Measurements from ENCODE around the gene GFI1B. TPM values are rescaled to one million over a fixed set of nuclear protein-coding genes. Genes with fewer than 3 reads are reported as not detected.

The GFI1B gene
- total and polyA plus RNA-seq, 4 donors: 0.05 to 53.6 TPM; not detected in 2

GRCh38 chr9:133027134-133027533 lies 48.6 kb downstream of the GFI1B start:
- no peak for TF ChIP-seq FOXA1 (IDR thresholded peaks at IDR 0.05)
- no peak for TF ChIP-seq HNF4A (conservative IDR thresholded peaks at IDR 0.05)
- TF ChIP-seq, protein P1, sequence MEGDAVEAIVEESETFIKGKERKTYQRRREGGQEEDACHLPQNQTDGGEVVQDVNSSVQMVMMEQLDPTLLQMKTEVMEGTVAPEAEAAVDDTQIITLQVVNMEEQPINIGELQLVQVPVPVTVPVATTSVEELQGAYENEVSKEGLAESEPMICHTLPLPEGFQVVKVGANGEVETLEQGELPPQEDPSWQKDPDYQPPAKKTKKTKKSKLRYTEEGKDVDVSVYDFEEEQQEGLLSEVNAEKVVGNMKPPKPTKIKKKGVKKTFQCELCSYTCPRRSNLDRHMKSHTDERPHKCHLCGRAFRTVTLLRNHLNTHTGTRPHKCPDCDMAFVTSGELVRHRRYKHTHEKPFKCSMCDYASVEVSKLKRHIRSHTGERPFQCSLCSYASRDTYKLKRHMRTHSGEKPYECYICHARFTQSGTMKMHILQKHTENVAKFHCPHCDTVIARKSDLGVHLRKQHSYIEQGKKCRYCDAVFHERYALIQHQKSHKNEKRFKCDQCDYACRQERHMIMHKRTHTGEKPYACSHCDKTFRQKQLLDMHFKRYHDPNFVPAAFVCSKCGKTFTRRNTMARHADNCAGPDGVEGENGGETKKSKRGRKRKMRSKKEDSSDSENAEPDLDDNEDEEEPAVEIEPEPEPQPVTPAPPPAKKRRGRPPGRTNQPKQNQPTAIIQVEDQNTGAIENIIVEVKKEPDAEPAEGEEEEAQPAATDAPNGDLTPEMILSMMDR (IDR thresholded peaks at IDR 0.05; ENCODE audit: low read depth, low read length, missing input control): no peak
- no peak for TF ChIP-seq EGR1 (IDR thresholded peaks at IDR 0.05; ENCODE audit: low read depth in 2 of 2)
- no peak for TF ChIP-seq GABPA (IDR thresholded peaks at IDR 0.05 in 1 of 2, conservative IDR thresholded peaks at IDR 0.05 in 1 of 2)
- no peak for TF ChIP-seq RAD21 (IDR thresholded peaks at IDR 0.05)
- no peak for TF ChIP-seq HNF4G (IDR thresholded peaks at IDR 0.05)
- no peak for TF ChIP-seq MAX (IDR thresholded peaks at IDR 0.05)
- H3K36me3 ChIP-seq (ENCODE audit: control insufficient read depth in 4 of 4, insufficient read depth in 3 of 4, low read depth in 1 of 4, low read length in 3 of 4): no peaks in the 10 kb centered on the region
- no peak overlapping the region for H3K9ac ChIP-seq (ENCODE audit: low read depth in 1 of 2, low read length in 2 of 2)
- H3K4me1 ChIP-seq (ENCODE audit: control insufficient read depth in 4 of 4, insufficient read depth in 4 of 4, low read length in 3 of 4): peaks cover 0 to 22% (median 17%) of the 10 kb centered on the region in 4 donors
- DNase-seq (ENCODE audit: low spot score): no peak
- H3K9me3 ChIP-seq (ENCODE audit: control insufficient read depth in 4 of 4, low read length in 3 of 4): no peaks in the 10 kb centered on the region
- no peak overlapping the region for H3K4me3 ChIP-seq (ENCODE audit: low read depth in 1 of 3, low read length in 3 of 3)
- H3K27ac ChIP-seq (ENCODE audit: low read depth in 1 of 2, low read length in 2 of 2): no peak overlapping the region
- WGBS: 42% methylated on average over 5 of the region's 5 CpGs
- no peaks in the 10 kb centered on the region for H3K27me3 ChIP-seq (ENCODE audit: control insufficient read depth in 4 of 4, insufficient read depth in 4 of 4, low read length in 3 of 4)

- 84% methylated on average over 3 of the region's 3 CpGs for WGBS
- H3K4me1 ChIP-seq (ENCODE audit: control insufficient read depth in 4 of 4, insufficient read depth in 4 of 4, low read length in 3 of 4): peaks cover 0 to 27% (median 19%) of the 10 kb centered on the region in 4 donors
- H3K9ac ChIP-seq (ENCODE audit: low read depth in 1 of 2, low read length in 2 of 2): no peak overlapping the region
- no peak for DNase-seq (ENCODE audit: low spot score)
- H3K9me3 ChIP-seq (ENCODE audit: control insufficient read depth in 4 of 4, low read length in 3 of 4): no peaks in the 10 kb centered on the region
- no peak for TF ChIP-seq RAD21 (IDR thresholded peaks at IDR 0.05)
- no peak for TF ChIP-seq NR2F2 (IDR thresholded peaks at IDR 0.05)
- no peak for TF ChIP-seq GABPA (IDR thresholded peaks at IDR 0.05 in 1 of 2, conservative IDR thresholded peaks at IDR 0.05 in 1 of 2)
- TF ChIP-seq FOXA2 (IDR thresholded peaks at IDR 0.05): no peak
- no peak for TF ChIP-seq ATF3 (IDR thresholded peaks at IDR 0.05)
- no peak for TF ChIP-seq YY1 (IDR thresholded peaks at IDR 0.05)
- TF ChIP-seq FOXA1 (IDR thresholded peaks at IDR 0.05): no peak
- no peak for TF ChIP-seq ZBTB33 (IDR thresholded peaks at IDR 0.05)
- TF ChIP-seq MAX (IDR thresholded peaks at IDR 0.05): no peak
- no peak for TF ChIP-seq EGR1 (IDR thresholded peaks at IDR 0.05; ENCODE audit: low read depth in 2 of 2)
- TF ChIP-seq SP1 (IDR thresholded peaks at IDR 0.05): no peak
- TF ChIP-seq, protein P2, sequence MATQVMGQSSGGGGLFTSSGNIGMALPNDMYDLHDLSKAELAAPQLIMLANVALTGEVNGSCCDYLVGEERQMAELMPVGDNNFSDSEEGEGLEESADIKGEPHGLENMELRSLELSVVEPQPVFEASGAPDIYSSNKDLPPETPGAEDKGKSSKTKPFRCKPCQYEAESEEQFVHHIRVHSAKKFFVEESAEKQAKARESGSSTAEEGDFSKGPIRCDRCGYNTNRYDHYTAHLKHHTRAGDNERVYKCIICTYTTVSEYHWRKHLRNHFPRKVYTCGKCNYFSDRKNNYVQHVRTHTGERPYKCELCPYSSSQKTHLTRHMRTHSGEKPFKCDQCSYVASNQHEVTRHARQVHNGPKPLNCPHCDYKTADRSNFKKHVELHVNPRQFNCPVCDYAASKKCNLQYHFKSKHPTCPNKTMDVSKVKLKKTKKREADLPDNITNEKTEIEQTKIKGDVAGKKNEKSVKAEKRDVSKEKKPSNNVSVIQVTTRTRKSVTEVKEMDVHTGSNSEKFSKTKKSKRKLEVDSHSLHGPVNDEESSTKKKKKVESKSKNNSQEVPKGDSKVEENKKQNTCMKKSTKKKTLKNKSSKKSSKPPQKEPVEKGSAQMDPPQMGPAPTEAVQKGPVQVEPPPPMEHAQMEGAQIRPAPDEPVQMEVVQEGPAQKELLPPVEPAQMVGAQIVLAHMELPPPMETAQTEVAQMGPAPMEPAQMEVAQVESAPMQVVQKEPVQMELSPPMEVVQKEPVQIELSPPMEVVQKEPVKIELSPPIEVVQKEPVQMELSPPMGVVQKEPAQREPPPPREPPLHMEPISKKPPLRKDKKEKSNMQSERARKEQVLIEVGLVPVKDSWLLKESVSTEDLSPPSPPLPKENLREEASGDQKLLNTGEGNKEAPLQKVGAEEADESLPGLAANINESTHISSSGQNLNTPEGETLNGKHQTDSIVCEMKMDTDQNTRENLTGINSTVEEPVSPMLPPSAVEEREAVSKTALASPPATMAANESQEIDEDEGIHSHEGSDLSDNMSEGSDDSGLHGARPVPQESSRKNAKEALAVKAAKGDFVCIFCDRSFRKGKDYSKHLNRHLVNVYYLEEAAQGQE (IDR thresholded peaks at IDR 0.05): no peak
- TF ChIP-seq HNF4A (conservative IDR thresholded peaks at IDR 0.05): no peak
- no peak for TF ChIP-seq TAF1 (conservative IDR thresholded peaks at IDR 0.05)
- H3K4me3 ChIP-seq (ENCODE audit: low read depth in 1 of 3, low read length in 3 of 3): no peak overlapping the region
- no peak overlapping the region for H3K27ac ChIP-seq (ENCODE audit: low read depth in 1 of 2, low read length in 2 of 2)
- no peaks in the 10 kb centered on the region for H3K36me3 ChIP-seq (ENCODE audit: control insufficient read depth in 4 of 4, insufficient read depth in 3 of 4, low read depth in 1 of 4, low read length in 3 of 4)
- H3K27me3 ChIP-seq (ENCODE audit: control insufficient read depth in 4 of 4, insufficient read depth in 4 of 4, low read length in 3 of 4): no peaks in the 10 kb centered on the region
These were observed 49.7 kb downstream of the GFI1B start for GRCh38 chr9:133028221-133028620.
